NCI-H146 treated with DMSO at 0.1 percent for 48 hours (cell line): ENCODE results near the gene MS4A3.
"Not testable (repeated sequence)": the region's sequence is repeated elsewhere in the genome, so short reads cannot be mapped to it uniquely, and the experiment has no call there.

ENCODE experiments used
- DNase-seq: peaks from one replicate; lab custom pipeline; 2025; ENCODE audit not compliant: unreplicated experiment; lab: John Stamatoyannopoulos, UW

Gene MS4A3

GRCh38 chr11:60056349-60056969, at the start of gene MS4A3:
TSS of gene MS4A3 (plus strand) at chr11:60056665. CDS start at chr11:60061161, 4,496 bp downstream.
- no peak for DNase-seq

DNA sequence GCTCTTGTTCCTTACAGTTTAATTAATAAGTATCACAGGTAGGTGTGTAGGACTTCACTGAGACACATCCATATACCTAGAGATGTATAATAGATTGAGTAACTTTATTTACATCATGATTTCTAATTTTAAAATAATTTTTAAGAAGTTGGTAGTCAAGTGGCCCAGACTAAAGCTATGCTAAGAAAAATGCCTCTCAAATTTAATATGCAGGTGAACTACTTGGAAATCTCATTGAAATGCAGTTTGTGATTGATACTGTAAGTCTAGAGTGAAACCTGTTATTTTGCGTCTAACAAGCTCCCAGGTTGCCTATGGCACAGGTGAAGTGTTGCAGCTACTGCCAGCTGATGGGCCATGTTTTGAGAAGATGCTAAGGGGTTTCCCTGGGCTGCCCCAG, 39.6 kb upstream of the MS4A3 start, which contains the start of gene OOSP4B:
Gene OOSP4B, plus strand, starts transcription at position 301 of the 400 bp plus-strand sequence.
- DNase-seq = no peak

- DNase-seq = no peak
Measured at GRCh38 chr11:60018058-60018457, 38.4 kb upstream of the MS4A3 start.

DNA sequence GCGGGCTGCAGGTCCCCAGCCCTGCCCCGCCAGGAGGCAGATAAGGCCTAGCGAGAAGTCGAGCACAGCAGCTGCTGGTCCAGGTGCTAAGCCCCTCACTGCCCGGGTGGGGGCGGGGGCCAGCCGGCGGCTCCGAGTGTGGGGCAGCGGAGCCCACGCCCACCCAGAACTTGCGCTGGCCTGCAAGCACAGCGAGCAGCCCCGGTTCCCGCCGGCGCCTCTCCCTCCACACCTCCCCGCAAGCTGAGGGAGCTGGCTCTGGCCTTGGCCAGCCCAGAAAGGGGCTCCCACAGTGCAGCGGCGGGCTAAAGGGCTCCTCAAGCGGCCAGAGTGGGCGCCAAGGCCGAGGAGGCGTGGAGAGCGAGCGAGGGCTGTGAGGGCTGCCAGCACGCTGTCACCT, 36.1 kb upstream of the MS4A3 start:
- not testable (repeated sequence) for DNase-seq

- no peak for DNase-seq
Measured at GRCh38 chr11:60029015-60029632, 27.3 kb upstream of the MS4A3 start.

DNA sequence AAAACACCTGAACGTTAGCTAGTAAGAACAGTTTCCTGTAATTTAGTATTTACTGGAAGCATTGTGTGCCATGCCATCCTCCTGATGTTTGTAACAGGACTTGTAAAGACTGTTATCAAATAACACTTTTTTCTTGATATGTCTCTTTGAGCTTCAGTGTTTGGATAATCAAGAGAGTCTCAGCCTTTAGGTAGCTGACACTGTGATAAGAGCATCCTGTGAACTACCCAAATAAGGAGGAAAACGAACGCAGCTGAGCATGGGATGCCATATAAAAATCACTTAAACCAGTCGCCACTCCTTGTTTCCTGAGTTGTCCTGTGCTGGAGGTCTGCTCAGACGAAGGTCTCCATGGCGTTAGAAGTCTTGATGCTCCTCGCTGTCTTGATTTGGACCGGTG, 16.4 kb upstream of the MS4A3 start, which contains the start of gene OOSP2:
Gene OOSP2, plus strand, starts transcription at position 301 of the 400 bp plus-strand sequence. Its CDS starts 51 bp downstream, at position 352.
- no peak for DNase-seq

GRCh38 chr11:60050422-60050821, 6.0 kb upstream of the MS4A3 start:
- DNase-seq = not testable (repeated sequence)

GRCh38 chr11:60050839-60051238, 5.6 kb upstream of the MS4A3 start:
- DNase-seq = not testable (repeated sequence)

DNA sequence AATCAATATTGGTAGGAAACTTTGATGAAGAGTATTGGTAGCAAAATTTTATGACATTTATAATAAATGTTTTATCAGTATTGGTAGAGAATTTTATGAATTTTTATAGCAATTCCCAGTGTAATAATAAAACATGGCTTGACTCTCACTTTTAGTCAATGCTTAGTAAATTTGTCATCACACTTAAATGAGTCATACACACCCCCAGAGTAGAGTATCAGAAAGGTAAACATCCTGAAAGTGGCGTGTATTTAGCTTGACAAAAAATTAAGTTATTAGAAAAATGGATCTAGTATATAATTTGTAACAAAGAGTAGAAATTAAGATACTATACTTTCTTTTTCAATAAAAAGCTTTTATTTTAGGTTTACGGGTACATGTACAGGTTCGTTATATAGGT, 2.6 kb downstream of the MS4A3 start:
- no peak for DNase-seq

- DNase-seq = no peak
Measured at GRCh38 chr11:60059521-60060240, 3.2 kb downstream of the MS4A3 start.

DNA sequence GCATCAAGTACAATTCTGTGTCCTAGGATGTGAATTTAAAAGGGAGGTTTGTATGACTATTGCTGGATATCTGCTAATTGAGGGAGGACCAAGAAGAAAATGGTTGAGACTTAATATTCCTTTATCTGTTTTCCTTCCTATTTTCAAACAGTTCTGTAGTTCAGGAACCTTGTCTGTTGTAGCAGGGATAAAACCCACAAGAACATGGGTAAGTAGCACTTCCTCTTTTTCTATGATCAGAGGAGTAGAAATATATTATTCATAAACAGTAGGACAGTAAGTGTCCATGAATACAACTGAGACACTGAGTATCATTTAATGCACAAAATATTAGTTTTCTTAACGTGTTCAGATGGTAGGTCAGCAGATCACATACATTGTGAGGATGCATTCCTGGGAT, 7.6 kb downstream of the MS4A3 start:
- no peak for DNase-seq

DNA sequence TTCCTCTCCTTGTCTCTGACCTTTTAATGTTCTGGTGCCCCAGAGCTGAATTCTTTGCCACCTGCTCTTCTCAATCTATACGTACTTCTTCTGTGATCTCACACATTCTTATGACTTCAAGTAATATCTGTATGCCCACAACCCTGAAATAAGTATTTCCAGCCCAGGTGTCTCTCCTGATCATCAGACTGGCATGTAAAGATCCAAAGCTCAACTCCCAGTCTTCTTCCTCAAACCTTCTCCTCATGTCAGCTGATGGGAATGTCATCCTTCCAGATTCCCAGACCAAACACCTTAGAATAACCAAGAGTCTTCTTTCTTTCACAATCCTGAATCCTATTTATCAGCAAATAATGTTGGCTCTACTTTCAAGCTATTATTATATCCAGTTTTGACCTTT, 9.3 kb downstream of the MS4A3 start:
- no peak for DNase-seq

GRCh38 chr11:60069450-60069849, 13.0 kb downstream of the MS4A3 start:
- DNase-seq = no peak

GRCh38 chr11:60071644-60072043, 15.2 kb downstream of the MS4A3 start:
- DNase-seq = not testable (repeated sequence)

- no peak for DNase-seq
Measured at GRCh38 chr11:60077216-60077817, 20.9 kb downstream of the MS4A3 start.

DNA sequence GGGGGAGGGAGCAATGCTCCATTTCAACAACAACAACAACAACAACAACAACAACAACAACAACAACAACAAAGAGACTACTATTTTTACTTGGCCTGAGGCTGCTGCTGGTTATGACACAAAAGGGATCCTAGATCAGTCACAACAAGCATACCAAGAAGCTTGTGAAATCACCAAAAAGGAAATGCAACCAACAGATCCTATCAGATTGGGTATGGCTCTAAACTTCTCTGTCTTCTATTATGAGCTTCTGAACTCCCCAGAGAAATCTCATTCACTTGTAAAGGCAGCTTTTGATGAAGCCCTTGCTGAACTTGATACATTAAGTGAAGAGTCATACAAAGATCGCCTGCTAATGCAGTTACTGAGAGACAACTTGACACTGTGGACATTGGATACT, 21.5 kb downstream of the MS4A3 start:
- DNase-seq = no peak

GRCh38 chr11:60078745-60079144, 22.3 kb downstream of the MS4A3 start:
- no peak for DNase-seq

DNA sequence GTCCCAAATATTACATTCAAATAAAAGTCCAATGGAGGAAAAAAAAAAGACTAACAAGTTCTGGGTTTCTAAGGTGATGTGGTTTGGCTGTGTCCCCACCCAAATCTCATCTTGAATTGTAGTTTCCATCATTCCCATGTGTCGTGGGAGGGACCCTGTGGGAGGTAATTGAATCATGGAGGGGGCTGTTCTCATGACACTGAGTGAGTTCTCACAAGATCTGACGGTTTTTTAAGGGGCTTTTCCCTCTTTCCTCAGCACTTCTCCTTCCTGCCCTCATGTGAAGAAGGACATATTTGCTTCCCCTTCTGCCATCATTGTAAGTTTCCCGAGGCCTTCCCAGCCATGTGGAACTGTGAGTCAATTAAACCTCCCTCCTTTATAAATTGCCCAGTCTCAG, 24.1 kb downstream of the MS4A3 start:
- no peak for DNase-seq

DNA sequence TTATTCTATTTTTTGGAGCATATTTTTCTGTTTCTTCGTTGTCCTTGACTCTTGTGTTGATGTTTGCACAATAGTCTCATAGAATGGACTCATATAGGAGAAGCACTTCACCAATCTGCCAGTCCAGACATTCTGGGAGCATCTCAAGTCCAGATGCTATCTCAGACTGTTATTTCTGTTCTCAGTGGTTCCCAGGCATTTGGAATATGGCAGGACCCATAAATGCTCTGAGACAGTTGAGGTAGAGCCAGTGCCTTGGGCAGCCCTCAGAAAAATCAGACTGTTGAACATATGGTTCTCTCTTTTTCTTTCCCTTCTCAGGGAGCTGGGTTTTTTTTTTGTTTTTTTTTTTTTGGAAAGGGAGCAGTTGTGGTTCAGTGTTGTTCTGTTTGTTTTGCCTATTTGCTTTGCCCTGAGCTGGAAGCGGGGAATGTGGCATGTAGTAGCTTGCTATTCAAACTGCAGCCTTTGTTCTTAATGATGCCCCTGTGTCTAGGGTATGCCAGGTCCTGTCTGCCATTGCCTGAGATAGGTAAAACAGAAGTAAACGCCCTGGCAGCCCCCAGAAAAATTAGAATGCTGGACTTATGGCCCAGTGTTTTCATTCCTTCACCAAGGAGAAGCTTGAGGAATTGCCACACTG, 28.3 kb downstream of the MS4A3 start:
- DNase-seq = no peak

DNA sequence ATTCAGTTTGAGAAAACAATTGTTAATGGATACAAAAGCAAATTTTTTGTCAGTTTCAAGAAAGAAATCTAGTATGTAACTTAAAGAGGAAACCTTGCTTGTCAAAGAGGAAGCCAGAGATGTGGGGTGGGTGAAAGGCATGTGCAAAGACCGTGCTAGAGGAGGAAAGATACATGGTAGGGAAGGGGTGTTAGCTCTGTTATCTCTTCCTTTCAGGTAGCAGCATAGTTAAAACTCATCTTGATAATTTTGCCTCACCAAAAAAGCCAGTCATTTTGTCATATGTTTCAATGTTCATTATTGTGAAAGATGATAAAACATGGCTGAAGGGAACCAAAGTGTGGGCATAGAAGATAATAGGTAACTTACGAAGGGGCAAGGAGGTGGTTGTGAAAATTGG, 29.4 kb downstream of the MS4A3 start:
- no peak for DNase-seq

GRCh38 chr11:60087239-60087638, 30.8 kb downstream of the MS4A3 start:
- no peak for DNase-seq
